Parietal lobe (tissue), 1 donor: Measurements from ENCODE around the gene OR6C1. TPM values are rescaled to one million over a fixed set of nuclear protein-coding genes. Genes with fewer than 3 reads are reported as not detected.

ENCODE experiments used
- total RNA-seq: library from RNA; depleted of rRNA; stranded (reverse); fragments of >200 nt; gene quantifications from one replicate; pipeline ENCODE4 v1.2.3, GENCODE V29; 2014

OR6C1 gene
- total RNA-seq = not detected

GRCh38 chr12:55314043-55314442 is at the start of gene OR6C1:
Gene OR6C1 (plus strand): TSS chr12:55314343. CDS start chr12:55320600, 6,257 bp downstream.

DNA sequence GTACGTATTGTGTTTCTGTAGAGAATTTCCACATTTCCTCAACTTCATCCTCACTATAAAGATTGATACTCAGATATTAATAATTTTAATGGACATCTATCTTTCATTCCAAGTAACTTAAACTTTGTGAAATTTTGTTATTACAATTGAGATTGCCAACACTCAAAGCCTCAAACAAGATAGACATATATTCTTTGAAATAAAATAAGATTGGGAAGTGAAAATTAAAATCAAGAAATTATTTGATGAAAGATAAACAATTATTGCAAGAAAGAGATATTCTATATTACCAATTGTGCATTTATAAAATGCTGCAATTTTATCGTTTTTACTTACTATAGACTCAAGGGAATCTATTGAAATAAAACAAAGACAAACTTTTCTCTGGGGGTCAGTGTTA is 17.7 kb upstream of the OR6C1 start, which contains the start of gene OR6C6:
Gene OR6C6 (minus strand): TSS at position 101 of the 400 bp plus-strand sequence. CDS start 1,337 bp downstream, outside the sequence.

GRCh38 chr12:55330446-55330845 is 16.3 kb downstream of the OR6C1 start, which contains the start of gene OR6C3:
Gene OR6C3 (plus strand): TSS chr12:55330746. CDS start chr12:55331701, 955 bp downstream.

GRCh38 chr12:55362675-55363074 is 48.5 kb downstream of the OR6C1 start, which contains the start of gene OR6C75:
Gene OR6C75 (plus strand): TSS chr12:55362975. CDS start chr12:55365111, 2,136 bp downstream.

Other genes starting within 250 kb of the OR6C1 start
- gene OR9K2, start 187.9 kb upstream of the OR6C1 start, total RNA-seq = not detected
- not detected for gene OR10A7, start 93.3 kb upstream of the OR6C1 start, total RNA-seq
- gene OR6C74, start 69.7 kb upstream of the OR6C1 start, total RNA-seq = not detected
- gene OR6C6, start 17.8 kb upstream of the OR6C1 start, total RNA-seq = not detected
- not detected for gene OR6C3, start 16.4 kb downstream of the OR6C1 start, total RNA-seq
- gene OR6C75, start 48.6 kb downstream of the OR6C1 start, total RNA-seq = not detected
- not detected for gene OR6C65, start 86.2 kb downstream of the OR6C1 start, total RNA-seq
- not detected for gene OR6C76, start 111.9 kb downstream of the OR6C1 start, total RNA-seq
- not detected for gene OR6C2, start 129.7 kb downstream of the OR6C1 start, total RNA-seq
- gene OR6C70, start 155.8 kb downstream of the OR6C1 start, total RNA-seq = not detected
- gene OR6C68, start 178.0 kb downstream of the OR6C1 start, total RNA-seq = not detected
- gene OR6C4, start 235.3 kb downstream of the OR6C1 start, total RNA-seq = not detected